Activated CD4-positive, alpha-beta T cell treated with anti-CD3 and anti-CD28 coated beads for 36 hours (primary cell): ENCODE data around the gene ME1. TPM values are rescaled to one million over a fixed set of nuclear protein-coding genes. Genes with fewer than 3 reads are reported as not detected.

ENCODE experiments used
- ATAC-seq: fragments of 200-7000 bp; cut with Tn5 transposase; one replicate; pipeline ENCODE4 v1.10.0; 2021; ENCODE audit warnings: mild to moderate bottlenecking, moderate library complexity
- CTCF ChIA-PET: fragments of 350-600 bp; sonication (Branson Sonifier 250); formaldehyde crosslinking; loops from one replicate; lab custom pipeline; 2021; ENCODE audit warnings: antibody characterized with exemption; lab: Charles Lee
- POLR2A ChIA-PET: fragments of 350-600 bp; sonication (Branson Sonifier 250); formaldehyde crosslinking; loops from one replicate; lab custom pipeline; 2021; ENCODE audit warnings: antibody characterized with exemption, inconsistent platforms; lab: Charles Lee
- DNase-seq: peaks from one replicate; pipeline ENCODE4 v3.0.0-alpha.2; 2020
- H3K27ac Mint-ChIP-seq: one replicate; pipeline ENCODE4 v1.8.0; 2021; ENCODE audit warnings: mixed read lengths
- H3K27me3 Mint-ChIP-seq: one replicate; pipeline ENCODE4 v1.8.0; 2021; ENCODE audit warnings: mixed read lengths
- H3K36me3 Mint-ChIP-seq: one replicate; pipeline ENCODE4 v1.8.0; 2021; ENCODE audit warnings: low read depth, mixed read lengths
- H3K4me1 Mint-ChIP-seq: one replicate; pipeline ENCODE4 v1.8.0; 2021; ENCODE audit warnings: mixed read lengths
- H3K4me3 Mint-ChIP-seq: one replicate; pipeline ENCODE4 v1.8.0; 2021; ENCODE audit warnings: mild to moderate bottlenecking, moderate library complexity, mixed read lengths
- H3K9me3 Mint-ChIP-seq: one replicate; pipeline ENCODE4 v1.8.0; 2021; ENCODE audit warnings: low read depth, mixed read lengths
- intact Hi-C, 2 experiments: fragments of 100-400 bp; cut with DNase I in 1 of 2; cut with micrococcal nuclease in 1 of 2; formaldehyde crosslinking; loops; one replicate each; pipeline versions ENCODE4 v1.14.2 to v1.15.1; 2022 to 2024; cut with DNase I, micrococcal nuclease
- total RNA-seq, 2 experiments: library from RNA; stranded (reverse); gene quantifications; one replicate each; pipeline ENCODE4 v1.2.3, GENCODE V29; 2021

Gene ME1
- total RNA-seq, 2 experiments from 2014 or later = 0.05 TPM

GRCh38 chr6:83250235-83250634, 180.6 kb downstream of the ME1 start:
- Mint-ChIP-seq H3K4me1 (no peaks in the 10 kb centered on the region), H3K27ac (no peak overlapping the region), H3K9me3 (no peaks in the 10 kb centered on the region), H3K36me3 (no peaks in the 10 kb centered on the region), H3K4me3 (no peak overlapping the region), H3K27me3 (peaks cover 16% of the 10 kb centered on the region)
- no peak for DNase-seq
- CTCF ChIA-PET = interaction anchor here (1.0 kb wide), 1 partner anchor 28 kb away, joined by 3 read pairs; no protein-coding TSS in a partner anchor
- POLR2A ChIA-PET = no interaction called here
- intact Hi-C loops = no loop called here
- ATAC-seq = no peak

GRCh38 chr6:83247471-83247870, 183.4 kb downstream of the ME1 start:
- intact Hi-C loops = no loop called here
- Mint-ChIP-seq H3K9me3 (no peaks in the 10 kb centered on the region), H3K27me3 (peaks cover 18% of the 10 kb centered on the region), H3K4me3 (no peak overlapping the region), H3K27ac (no peak overlapping the region), H3K4me1 (no peaks in the 10 kb centered on the region), H3K36me3 (no peaks in the 10 kb centered on the region)
- ChIA-PET POLR2A (no interaction called here), CTCF (no interaction called here)
- DNase-seq (no peak), ATAC-seq (no peak)

GRCh38 chr6:83231146-83231545, 199.7 kb downstream of the ME1 start:
- Mint-ChIP-seq H3K27ac (no peak overlapping the region), H3K4me1 (no peaks in the 10 kb centered on the region), H3K4me3 (no peak overlapping the region), H3K27me3 (peaks cover 9% of the 10 kb centered on the region), H3K9me3 (no peaks in the 10 kb centered on the region), H3K36me3 (no peaks in the 10 kb centered on the region)
- intact Hi-C loops = no loop called here
- ATAC-seq (no peak), DNase-seq (no peak)
- ChIA-PET CTCF (interaction anchor here (1.5 kb wide), 1 partner anchor 9 kb away, joined by 5 read pairs; no protein-coding TSS in a partner anchor), POLR2A (no interaction called here)

GRCh38 chr6:83226517-83226916, 204.3 kb downstream of the ME1 start:
- ChIA-PET POLR2A (no interaction called here), CTCF (interaction anchor here (2.1 kb wide), 1 partner anchor 10 kb away, joined by 9 read pairs; no protein-coding TSS in a partner anchor)
- H3K4me1 Mint-ChIP-seq = no peaks in the 10 kb centered on the region
- intact Hi-C loops = no loop called here
- no peak for ATAC-seq
- H3K9me3 Mint-ChIP-seq = no peaks in the 10 kb centered on the region
- no peak overlapping the region for H3K4me3 Mint-ChIP-seq
- DNase-seq = no peak
- no peaks in the 10 kb centered on the region for H3K36me3 Mint-ChIP-seq
- H3K27me3 Mint-ChIP-seq = peaks cover 2% of the 10 kb centered on the region
- no peak overlapping the region for H3K27ac Mint-ChIP-seq

- intact Hi-C loops = loop anchor here (1.0 kb wide), 2 partner anchors 293 to 314 kb away; no protein-coding TSS in a partner anchor
- no peaks in the 10 kb centered on the region for H3K4me1 Mint-ChIP-seq
- H3K27me3 Mint-ChIP-seq = no peaks in the 10 kb centered on the region
- H3K27ac Mint-ChIP-seq = no peak overlapping the region
- CTCF ChIA-PET = interaction anchor here (0.9 to 3.1 kb wide), 18 partner anchors 9 to 997 kb away, joined by 3 to 57 read pairs (median 5); partner anchors contain the start of genes DOP1A, PRSS35 and UBE3D
- H3K36me3 Mint-ChIP-seq = no peaks in the 10 kb centered on the region
- POLR2A ChIA-PET = no interaction called here
- ATAC-seq (no peak), DNase-seq (no peak)
- H3K4me3 Mint-ChIP-seq = no peak overlapping the region
- H3K9me3 Mint-ChIP-seq = no peaks in the 10 kb centered on the region
Observed at GRCh38 chr6:83221889-83222479, 208.9 kb downstream of the ME1 start.

- H3K9me3 Mint-ChIP-seq = no peaks in the 10 kb centered on the region
- ChIA-PET POLR2A (no interaction called here), CTCF (interaction anchor here (0.8 to 3.1 kb wide), 10 partner anchors 13 to 606 kb away, joined by 3 to 57 read pairs (median 7); partner anchors contain the start of genes DOP1A, PRSS35 and UBE3D)
- H3K4me3 Mint-ChIP-seq = no peak overlapping the region
- no peak for ATAC-seq
- H3K27ac Mint-ChIP-seq = no peak overlapping the region
- H3K4me1 Mint-ChIP-seq = no peaks in the 10 kb centered on the region
- intact Hi-C loops = no loop called here
- DNase-seq = no peak
- H3K36me3 Mint-ChIP-seq = no peaks in the 10 kb centered on the region
- H3K27me3 Mint-ChIP-seq = no peaks in the 10 kb centered on the region
Observed at GRCh38 chr6:83221276-83221675, 209.6 kb downstream of the ME1 start.

GRCh38 chr6:83220121-83220520, 210.7 kb downstream of the ME1 start:
- intact Hi-C loops = no loop called here
- ATAC-seq (no peak), DNase-seq (no peak)
- H3K36me3 Mint-ChIP-seq = no peaks in the 10 kb centered on the region
- no peaks in the 10 kb centered on the region for H3K9me3 Mint-ChIP-seq
- H3K27me3 Mint-ChIP-seq = no peaks in the 10 kb centered on the region
- no peak overlapping the region for H3K27ac Mint-ChIP-seq
- H3K4me1 Mint-ChIP-seq = peaks cover 2% of the 10 kb centered on the region
- ChIA-PET CTCF (interaction anchor here (0.9 to 5.5 kb wide), 4 partner anchors 9 to 300 kb away, joined by 3 to 101 read pairs (median 11); partner anchors contain the start of genes DOP1A, PRSS35 and UBE3D), POLR2A (no interaction called here)
- H3K4me3 Mint-ChIP-seq = no peak overlapping the region

- no peak overlapping the region for H3K4me3 Mint-ChIP-seq
- DNase-seq (no peak), ATAC-seq (no peak)
- CTCF ChIA-PET = interaction anchor here (0.7 to 5.5 kb wide), 3 partner anchors 8 to 295 kb away, joined by 3 to 101 read pairs (median 18); partner anchors contain the start of genes DOP1A, PRSS35 and UBE3D
- peaks cover 2% of the 10 kb centered on the region for H3K4me1 Mint-ChIP-seq
- no peaks in the 10 kb centered on the region for H3K9me3 Mint-ChIP-seq
- H3K36me3 Mint-ChIP-seq = no peaks in the 10 kb centered on the region
- peaks cover 3% of the 10 kb centered on the region for H3K27me3 Mint-ChIP-seq
- POLR2A ChIA-PET = no interaction called here
- intact Hi-C loops = loop anchor here in 1 of 2 experiments (10.0 kb wide), 1 partner anchor 944 kb away; no protein-coding TSS in a partner anchor
- no peak overlapping the region for H3K27ac Mint-ChIP-seq
Observed at GRCh38 chr6:83218646-83219045, 212.2 kb downstream of the ME1 start.

GRCh38 chr6:83216806-83217205, 214.0 kb downstream of the ME1 start:
- no peak for ATAC-seq
- intact Hi-C loops = loop anchor here in 1 of 2 experiments (10.0 kb wide), 1 partner anchor 942 kb away; no protein-coding TSS in a partner anchor
- no peaks in the 10 kb centered on the region for H3K9me3 Mint-ChIP-seq
- no peak for DNase-seq
- no peak overlapping the region for H3K27ac Mint-ChIP-seq
- H3K27me3 Mint-ChIP-seq = peaks cover 4% of the 10 kb centered on the region
- no peaks in the 10 kb centered on the region for H3K36me3 Mint-ChIP-seq
- H3K4me1 Mint-ChIP-seq = peaks cover 2% of the 10 kb centered on the region
- H3K4me3 Mint-ChIP-seq = no peak overlapping the region
- ChIA-PET POLR2A (no interaction called here), CTCF (interaction anchor here (2.4 to 5.5 kb wide), 6 partner anchors 11 to 297 kb away, joined by 8 to 101 read pairs (median 10); partner anchors contain the start of genes DOP1A, PRSS35 and UBE3D)

GRCh38 chr6:83215131-83216047, 215.5 kb downstream of the ME1 start:
- CTCF ChIA-PET = interaction anchor here (0.6 to 5.5 kb wide), 22 partner anchors 8 to 940 kb away, joined by 3 to 101 read pairs (median 4); partner anchors contain the start of genes DOP1A, PRSS35 and UBE3D
- ATAC-seq = peak; percentile 99
- no peaks in the 10 kb centered on the region for H3K9me3 Mint-ChIP-seq
- DNase-seq = peak; percentile 72
- no peaks in the 10 kb centered on the region for H3K36me3 Mint-ChIP-seq
- H3K27ac Mint-ChIP-seq = no peak overlapping the region
- peaks cover 2% of the 10 kb centered on the region for H3K4me1 Mint-ChIP-seq
- H3K4me3 Mint-ChIP-seq = no peak overlapping the region
- intact Hi-C loops = loop anchor here (1.0 to 10.0 kb wide), 6 partner anchors 22 to 969 kb away; partner anchors contain the start of genes DOP1A (in 2 of the 2), PGM3 (in 2 of the 2), RWDD2A (in 2 of the 2) and IBTK (in 1 of the 2)
- POLR2A ChIA-PET = no interaction called here
- H3K27me3 Mint-ChIP-seq = peaks cover 10% of the 10 kb centered on the region

- no peaks in the 10 kb centered on the region for H3K9me3 Mint-ChIP-seq
- CTCF ChIA-PET = interaction anchor here (1.0 kb wide), 1 partner anchor 135 kb away, joined by 4 read pairs; the partner anchor contains the start of gene DOP1A
- no peaks in the 10 kb centered on the region for H3K4me1 Mint-ChIP-seq
- intact Hi-C loops = no loop called here
- POLR2A ChIA-PET = no interaction called here
- H3K36me3 Mint-ChIP-seq = no peaks in the 10 kb centered on the region
- H3K4me3 Mint-ChIP-seq = no peak overlapping the region
- H3K27me3 Mint-ChIP-seq = peaks cover 9% of the 10 kb centered on the region
- no peak overlapping the region for H3K27ac Mint-ChIP-seq
- ATAC-seq (no peak), DNase-seq (no peak)
Observed at GRCh38 chr6:83202031-83202430, 228.8 kb downstream of the ME1 start.
